GM10248 (cell line): ENCODE data around the gene PTOV1.

ENCODE experiments used
- CTCF ChIA-PET: fragments of 300-600 bp; sonication (Branson Sonifier 250); formaldehyde crosslinking; extraction: SDS; loops from one replicate; lab custom pipeline; 2021; ENCODE audit warnings: antibody characterized with exemption; lab: Yijun Ruan, JAX
- POLR2A ChIA-PET: fragments of 350-650 bp; sonication (Branson Sonifier 250); formaldehyde crosslinking; extraction: SDS; loops from one replicate; lab custom pipeline; 2020; ENCODE audit warnings: antibody characterized with exemption; lab: Yijun Ruan, JAX
- DNase-seq: peaks from one replicate; pipeline ENCODE4 v3.0.0; 2012; ENCODE audit errors: extremely low spot score
- CTCF ChIP-seq: IDR thresholded peaks from 2 replicates; pipeline ENCODE4 v1.5.1; 2012; ENCODE audit warnings: mild to moderate bottlenecking, low read depth; ENCODE audit errors: extremely low read depth, missing control alignments, control extremely low read depth

PTOV1 gene

GRCh38 chr19:49881672-49882394, 30.9 kb downstream of the PTOV1 start:
- no peak for TF ChIP-seq CTCF
- ChIA-PET POLR2A (interaction anchor here (1.2 kb wide), 1 partner anchor 47 kb away, joined by 6 read pairs; the partner anchor contains the start of genes ATF5 and NUP62), CTCF (interaction anchor here (0.9 to 1.5 kb wide), 3 partner anchors 12 to 16 kb away, joined by 3 to 4 read pairs (median 3); no protein-coding TSS in a partner anchor)
- DNase-seq: no peak

- TF ChIP-seq CTCF: no peak
- ChIA-PET CTCF (interaction anchor here (0.9 to 1.0 kb wide), 2 partner anchors 11 to 13 kb away, joined by 3 read pairs; no protein-coding TSS in a partner anchor), POLR2A (no interaction called here)
- DNase-seq: no peak
These were observed 31.7 kb downstream of the PTOV1 start for GRCh38 chr19:49882643-49883042.

GRCh38 chr19:49883094-49883493, 32.1 kb downstream of the PTOV1 start:
- CTCF ChIA-PET: interaction anchor here (1.0 kb wide), 1 partner anchor 11 kb away, joined by 3 read pairs; no protein-coding TSS in a partner anchor
- POLR2A ChIA-PET: no interaction called here
- DNase-seq: no peak
- TF ChIP-seq CTCF: no peak

GRCh38 chr19:49884109-49884508, 33.1 kb downstream of the PTOV1 start:
- TF ChIP-seq CTCF: no peak

GRCh38 chr19:49884760-49885159, 33.8 kb downstream of the PTOV1 start:
- no peak for DNase-seq
- POLR2A ChIA-PET: no interaction called here
- no peak for TF ChIP-seq CTCF
- CTCF ChIA-PET: interaction anchor here (1.9 kb wide), 1 partner anchor 9 kb away, joined by 5 read pairs; no protein-coding TSS in a partner anchor

More at GRCh38 chr19:49884109-49884508, 33.1 kb downstream of the PTOV1 start:
- POLR2A ChIA-PET: interaction anchor here (0.5 kb wide), 1 partner anchor 11 kb away, joined by 3 read pairs; no protein-coding TSS in a partner anchor
- CTCF ChIA-PET: interaction anchor here (1.9 kb wide), 1 partner anchor 10 kb away, joined by 5 read pairs; no protein-coding TSS in a partner anchor
- no peak for DNase-seq

- TF ChIP-seq CTCF: no peak
- POLR2A ChIA-PET: interaction anchor here (1.9 kb wide), 1 partner anchor 18 kb away, joined by 6 read pairs; no protein-coding TSS in a partner anchor
- CTCF ChIA-PET: no interaction called here
- DNase-seq: no peak
These were observed 36.2 kb downstream of the PTOV1 start for GRCh38 chr19:49887037-49887664.
